ENCODE data around the gene CLIP3. TPM values are rescaled to one million over a fixed set of nuclear protein-coding genes. Genes with fewer than 3 reads are reported as not detected.

Gene CLIP3
- total RNA-seq, 3 donors from 2014 or later, result 7.5 to 13.4 (median 7.6) TPM

DNA sequence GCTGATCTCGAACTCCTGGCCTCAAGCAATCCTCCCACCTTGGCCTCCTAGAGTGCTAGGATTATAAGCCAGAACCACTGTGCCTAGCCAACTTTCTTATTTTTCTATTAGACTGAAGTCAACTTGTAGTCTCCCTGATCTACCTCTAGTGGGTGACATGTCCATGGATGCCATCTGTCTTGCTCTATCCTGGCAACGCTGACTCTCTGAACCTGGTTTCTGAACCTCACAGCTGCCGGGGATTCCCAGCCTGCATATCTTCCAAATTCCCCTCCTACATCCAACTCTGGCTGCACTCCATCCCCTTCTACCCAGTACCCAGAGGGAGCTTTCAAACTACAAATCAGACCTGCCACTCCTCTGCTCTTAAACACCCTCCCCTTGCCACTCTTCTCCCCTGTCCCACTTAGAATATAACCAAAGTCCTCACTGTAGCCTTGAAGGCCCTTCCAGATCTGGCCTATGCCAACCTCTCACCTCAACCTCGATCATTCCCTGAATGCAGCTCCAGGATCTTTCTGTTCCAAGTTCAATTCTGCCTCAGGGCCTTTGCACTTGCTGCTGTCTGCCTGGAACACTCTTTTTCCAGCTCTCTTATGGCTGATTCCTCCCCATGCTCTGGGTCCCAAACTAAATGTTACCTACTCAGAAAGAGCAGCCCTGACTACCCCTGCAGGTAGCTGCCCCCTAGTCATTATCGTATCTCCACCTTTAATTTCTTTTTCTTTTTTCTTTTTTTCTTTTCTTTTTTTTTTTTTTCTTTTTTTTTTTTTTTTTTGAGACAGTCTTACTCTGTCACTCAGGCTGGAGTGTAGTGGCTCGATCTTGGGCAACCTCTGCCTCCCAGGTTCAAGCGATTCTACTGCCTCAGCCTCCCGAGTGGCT is 2.2 kb downstream of the CLIP3 start:
- Histone ChIP-seq H3K27ac (no peak overlapping the region), H3K4me3 (no peak overlapping the region), H3K9me3 (no peaks in the 10 kb centered on the region), H3K27me3 (no peaks in the 10 kb centered on the region), H3K36me3 (no peaks in the 10 kb centered on the region), H3K4me1 (no peaks in the 10 kb centered on the region)
- DNase-seq (ENCODE audit: low spot score in 2 of 2), result no peak
- TF ChIP-seq POLR2AphosphoS5 (IDR thresholded peaks at IDR 0.05), result no peak
- no peak for TF ChIP-seq POLR2A (IDR thresholded peaks at IDR 0.05)
- TF ChIP-seq CTCF (IDR thresholded peaks at IDR 0.05), result no peak
- intact Hi-C loops (cut with DNase I; ENCODE audit: low total_unique reads), result no loop called here

DNA sequence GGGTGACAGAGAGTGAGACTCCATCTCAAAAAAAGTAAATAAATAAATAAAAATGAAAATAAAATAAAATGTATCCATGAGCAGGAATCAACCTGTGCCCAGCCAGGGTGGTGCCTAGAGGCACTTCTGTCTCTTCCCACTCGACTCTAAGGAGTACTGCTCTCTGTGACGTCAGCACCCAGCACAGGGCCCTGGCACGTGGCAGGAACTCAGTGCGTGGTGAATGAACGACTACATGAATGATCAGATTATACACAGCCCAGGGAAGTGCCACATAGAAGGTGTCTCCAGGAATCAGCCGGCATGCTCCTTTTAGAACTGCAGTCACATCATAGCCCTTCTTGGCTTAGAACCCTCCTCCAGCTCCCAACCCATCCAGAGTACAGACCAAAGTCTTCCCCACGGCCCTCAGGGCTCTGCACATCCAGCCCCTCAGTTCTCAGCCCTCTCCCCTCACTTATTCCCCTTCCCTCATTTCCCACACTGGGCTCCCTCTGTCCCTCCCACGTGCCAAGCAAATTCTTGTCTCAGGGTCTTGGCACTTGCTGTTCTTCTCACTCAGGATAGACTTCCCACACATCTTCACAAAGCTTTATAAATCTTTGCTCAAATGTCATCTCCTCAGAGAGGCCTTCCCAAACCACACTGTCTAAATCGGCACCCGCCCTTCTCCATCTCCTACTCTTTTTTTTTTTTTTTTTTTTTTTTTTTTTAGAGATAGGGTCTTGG is 4.2 kb downstream of the CLIP3 start:
- no peaks in the 10 kb centered on the region for H3K27me3 ChIP-seq
- no peaks in the 10 kb centered on the region for H3K36me3 ChIP-seq
- no peaks in the 10 kb centered on the region for H3K4me1 ChIP-seq
- no peak for DNase-seq (ENCODE audit: low spot score in 2 of 2)
- no peak for TF ChIP-seq POLR2AphosphoS5 (IDR thresholded peaks at IDR 0.05)
- TF ChIP-seq CTCF (IDR thresholded peaks at IDR 0.05), result no peak
- no peak for TF ChIP-seq POLR2A (IDR thresholded peaks at IDR 0.05)
- no peak overlapping the region for H3K27ac ChIP-seq
- intact Hi-C loops (cut with DNase I; ENCODE audit: low total_unique reads), result no loop called here
- no peaks in the 10 kb centered on the region for H3K9me3 ChIP-seq
- no peak overlapping the region for H3K4me3 ChIP-seq

DNA sequence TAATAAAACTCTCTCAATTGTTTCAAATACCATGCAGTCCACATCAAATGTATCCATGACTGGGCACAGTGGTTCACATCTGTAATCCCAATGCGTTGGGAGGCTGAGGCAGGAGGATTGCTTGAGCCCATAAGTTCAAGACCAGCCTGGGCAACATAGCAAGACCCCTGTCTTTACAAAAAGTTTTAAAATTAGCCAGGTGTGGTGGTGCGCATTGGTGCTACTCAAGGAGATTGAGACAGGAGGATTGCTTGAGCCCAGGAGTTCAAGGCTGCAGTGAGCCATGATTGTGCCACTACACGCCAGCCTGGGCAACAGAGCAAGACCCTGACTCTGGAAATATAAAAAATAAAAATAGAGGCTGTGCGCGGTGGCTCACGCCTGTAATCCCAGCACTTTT is 5.0 kb downstream of the CLIP3 start:
- H3K4me3 ChIP-seq, result no peak overlapping the region
- intact Hi-C loops (cut with DNase I; ENCODE audit: low total_unique reads), result no loop called here
- H3K36me3 ChIP-seq, result no peaks in the 10 kb centered on the region

GRCh38 chr19:36026091-36026876 is 6.4 kb downstream of the CLIP3 start:
- no peak for TF ChIP-seq CTCF (IDR thresholded peaks at IDR 0.05)
- no peak for TF ChIP-seq POLR2A (IDR thresholded peaks at IDR 0.05)
- TF ChIP-seq POLR2AphosphoS5 (IDR thresholded peaks at IDR 0.05), result no peak
- no peak for DNase-seq (ENCODE audit: low spot score in 2 of 2)
- Histone ChIP-seq H3K4me1 (no peaks in the 10 kb centered on the region), H3K27me3 (no peaks in the 10 kb centered on the region), H3K36me3 (no peaks in the 10 kb centered on the region), H3K4me3 (no peak overlapping the region), H3K27ac (no peak overlapping the region), H3K9me3 (no peaks in the 10 kb centered on the region)
- intact Hi-C loops (cut with DNase I; ENCODE audit: low total_unique reads), result no loop called here

More for the DNA sequence above, 5.0 kb downstream of the CLIP3 start:
- no peak overlapping the region for H3K27ac ChIP-seq
- TF ChIP-seq CTCF (IDR thresholded peaks at IDR 0.05), result no peak
- TF ChIP-seq POLR2AphosphoS5 (IDR thresholded peaks at IDR 0.05), result no peak
- TF ChIP-seq POLR2A (IDR thresholded peaks at IDR 0.05), result no peak
- no peak for DNase-seq (ENCODE audit: low spot score in 2 of 2)
- H3K9me3 ChIP-seq, result no peaks in the 10 kb centered on the region
- H3K27me3 ChIP-seq, result no peaks in the 10 kb centered on the region
- no peaks in the 10 kb centered on the region for H3K4me1 ChIP-seq

All from breast epithelium (tissue), 4 donors.